HG02981 (cell line): ENCODE data around the gene FREY1.

Experiments used
- ATAC-seq: cut with Tn5 transposase; IDR thresholded peaks from one replicate; pipeline ENCODE4 v1.9.1; 2021; ENCODE audit warnings: mild to moderate bottlenecking, moderate library complexity; ENCODE audit not compliant: unreplicated experiment

FREY1 gene

GRCh38 chr11:45929486-45930030 lies 22.5 kb upstream of the FREY1 start:
- ATAC-seq = no peak

GRCh38 chr11:45928535-45929215 lies 21.6 kb upstream of the FREY1 start:
- no peak for ATAC-seq

- ATAC-seq = no peak
These were observed 20.8 kb upstream of the FREY1 start for GRCh38 chr11:45927684-45928413.

GRCh38 chr11:45927332-45927683 lies 20.2 kb upstream of the FREY1 start:
- ATAC-seq = no peak

- no peak for ATAC-seq
These were observed 19.7 kb upstream of the FREY1 start for GRCh38 chr11:45926536-45927331.

- no peak for ATAC-seq
These were observed 18.9 kb upstream of the FREY1 start for GRCh38 chr11:45926001-45926401.

- ATAC-seq = no peak
These were observed 18.5 kb upstream of the FREY1 start for GRCh38 chr11:45925550-45925949.

GRCh38 chr11:45924927-45925326 lies 17.9 kb upstream of the FREY1 start:
- ATAC-seq = no peak

- ATAC-seq = no peak
These were observed 17.2 kb upstream of the FREY1 start for GRCh38 chr11:45924036-45924915.

GRCh38 chr11:45922425-45923082 lies 15.5 kb upstream of the FREY1 start, which contains the start of gene LARGE2:
LARGE2 (plus strand) TSS chr11:45922656; CDS start chr11:45922883, 227 bp downstream.
- ATAC-seq = no peak

- ATAC-seq = no peak
These were observed 14.7 kb upstream of the FREY1 start for GRCh38 chr11:45921561-45922424.

- ATAC-seq = no peak
These were observed 13.7 kb upstream of the FREY1 start for GRCh38 chr11:45920531-45921477.

GRCh38 chr11:45919806-45920530 lies 12.9 kb upstream of the FREY1 start:
- ATAC-seq = no peak

- no peak for ATAC-seq
These were observed 12.0 kb upstream of the FREY1 start for GRCh38 chr11:45918962-45919675.

GRCh38 chr11:45918331-45918941 lies 11.4 kb upstream of the FREY1 start:
- ATAC-seq = peak; percentile 33
